GM20000 (cell line): ENCODE measurements around the gene PBLD.
A peak's percentile ranks its signal among the peaks of the same experiment; 100 is the strongest.

Source experiments
- DNase-seq: peaks from one replicate; pipeline ENCODE4 v3.0.0; 2012; ENCODE audit warnings: low spot score
- TF ChIP-seq, protein P1 (sequence below): IDR thresholded peaks from 2 replicates; pipeline ENCODE4 v1.5.1; 2012; ENCODE audit warnings: mild to moderate bottlenecking, control low read depth; ENCODE audit errors: extremely low read depth, missing control alignments

PBLD gene

DNA sequence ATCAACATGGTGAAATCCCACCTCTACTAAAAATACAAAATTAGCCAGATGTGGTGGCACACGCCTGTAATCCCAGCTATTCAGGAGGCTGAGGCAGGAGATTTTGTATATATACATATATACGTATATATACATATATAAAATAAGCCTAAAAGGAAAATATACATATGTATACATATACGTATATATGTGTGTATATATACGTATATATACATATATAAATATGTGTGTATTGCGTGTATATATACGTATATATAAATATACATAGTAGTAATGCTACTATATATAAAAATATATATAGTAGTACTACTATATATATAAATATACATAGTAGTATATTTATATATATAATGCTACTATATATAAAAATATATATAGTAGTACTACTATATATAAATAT is 26.5 kb upstream of the PBLD start:
- DNase-seq, result no peak
- TF ChIP-seq, protein P1, sequence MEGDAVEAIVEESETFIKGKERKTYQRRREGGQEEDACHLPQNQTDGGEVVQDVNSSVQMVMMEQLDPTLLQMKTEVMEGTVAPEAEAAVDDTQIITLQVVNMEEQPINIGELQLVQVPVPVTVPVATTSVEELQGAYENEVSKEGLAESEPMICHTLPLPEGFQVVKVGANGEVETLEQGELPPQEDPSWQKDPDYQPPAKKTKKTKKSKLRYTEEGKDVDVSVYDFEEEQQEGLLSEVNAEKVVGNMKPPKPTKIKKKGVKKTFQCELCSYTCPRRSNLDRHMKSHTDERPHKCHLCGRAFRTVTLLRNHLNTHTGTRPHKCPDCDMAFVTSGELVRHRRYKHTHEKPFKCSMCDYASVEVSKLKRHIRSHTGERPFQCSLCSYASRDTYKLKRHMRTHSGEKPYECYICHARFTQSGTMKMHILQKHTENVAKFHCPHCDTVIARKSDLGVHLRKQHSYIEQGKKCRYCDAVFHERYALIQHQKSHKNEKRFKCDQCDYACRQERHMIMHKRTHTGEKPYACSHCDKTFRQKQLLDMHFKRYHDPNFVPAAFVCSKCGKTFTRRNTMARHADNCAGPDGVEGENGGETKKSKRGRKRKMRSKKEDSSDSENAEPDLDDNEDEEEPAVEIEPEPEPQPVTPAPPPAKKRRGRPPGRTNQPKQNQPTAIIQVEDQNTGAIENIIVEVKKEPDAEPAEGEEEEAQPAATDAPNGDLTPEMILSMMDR, result no peak

DNA sequence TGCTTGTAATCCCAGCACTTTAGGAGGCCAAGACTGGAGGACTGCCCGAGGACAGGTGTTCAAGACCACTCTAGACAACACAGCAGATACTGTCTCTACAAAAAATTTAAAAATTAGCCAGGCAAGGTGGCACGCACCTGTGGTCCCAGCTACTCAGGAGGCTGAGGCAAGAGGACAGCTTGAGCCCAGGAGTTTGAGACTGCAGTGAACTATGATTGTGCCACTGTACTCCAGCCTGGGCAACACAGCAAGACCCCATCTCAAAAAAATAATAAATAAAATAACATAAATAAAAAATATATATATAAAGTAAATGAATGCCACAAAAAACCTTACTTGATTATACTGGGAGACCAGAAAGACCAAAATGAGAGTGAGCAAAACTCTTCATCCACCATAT is 20.8 kb upstream of the PBLD start:
- TF ChIP-seq, protein P1, result no peak
- no peak for DNase-seq

DNA sequence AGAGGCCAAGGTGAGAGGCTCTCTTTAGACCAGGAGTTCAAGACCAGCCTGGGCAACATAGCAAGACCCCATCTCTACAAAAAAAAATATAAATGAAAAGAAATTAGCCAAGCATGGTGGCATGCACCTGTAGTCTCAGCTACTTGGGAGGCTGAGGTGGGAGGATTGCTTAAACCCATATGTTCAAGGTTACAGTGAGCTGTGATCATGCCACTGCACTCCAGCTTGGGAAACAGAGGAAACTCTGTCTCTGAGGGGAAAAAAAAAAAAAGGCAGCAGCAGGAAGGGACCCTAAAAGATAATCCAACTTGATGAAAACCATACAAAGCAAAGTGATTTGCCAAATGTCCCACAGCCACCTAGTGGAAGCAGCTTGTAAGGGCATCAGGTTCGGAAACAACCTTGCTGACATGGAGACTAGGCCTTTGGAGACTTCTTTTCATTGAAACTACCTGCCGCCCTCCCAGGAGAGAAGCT is 15.6 kb upstream of the PBLD start:
- TF ChIP-seq, protein P1, result peak; percentile 49

DNA sequence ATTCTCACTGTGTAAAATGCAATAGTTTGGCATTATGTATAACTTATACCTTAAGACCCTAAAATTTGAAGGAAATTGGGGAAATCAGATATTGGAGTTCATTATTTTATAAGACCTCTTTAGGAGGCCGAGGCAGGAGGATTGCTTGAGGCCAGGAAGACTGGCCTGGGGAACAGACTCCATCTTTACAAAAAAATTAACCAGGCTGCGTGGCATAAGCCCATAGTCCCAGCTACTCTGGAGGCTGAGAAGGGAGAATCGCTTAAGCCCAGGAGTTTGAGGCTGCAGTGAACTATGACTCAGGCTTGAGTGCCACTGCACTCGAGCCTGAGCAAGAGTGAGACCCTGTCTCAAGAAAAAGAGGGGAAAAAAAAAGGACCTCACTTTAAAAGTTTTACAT is 14.0 kb upstream of the PBLD start:
- TF ChIP-seq, protein P1, result no peak
- DNase-seq, result no peak

More for the DNA sequence above, 15.6 kb upstream of the PBLD start:
- DNase-seq, result peak; percentile 41

DNA sequence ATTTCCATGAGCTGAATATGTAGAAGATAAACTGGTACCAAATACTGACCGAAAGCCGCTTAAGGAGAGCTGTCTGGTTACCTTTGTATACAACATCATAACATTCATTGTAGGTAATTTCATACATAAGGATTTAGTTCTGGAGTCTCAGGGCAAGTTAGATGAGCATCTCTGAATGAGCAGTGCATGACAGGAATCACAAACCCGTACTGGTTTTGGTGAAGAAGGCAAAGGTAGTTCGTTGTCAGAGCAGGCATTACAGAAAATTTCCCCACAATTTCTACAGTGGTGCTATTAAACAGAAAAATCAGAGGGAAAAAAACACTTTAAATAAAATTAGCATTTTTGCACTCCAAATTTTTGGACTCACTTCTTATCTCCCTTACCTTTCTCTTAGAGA is 12.9 kb upstream of the PBLD start:
- no peak for DNase-seq
- TF ChIP-seq, protein P1, result no peak

DNA sequence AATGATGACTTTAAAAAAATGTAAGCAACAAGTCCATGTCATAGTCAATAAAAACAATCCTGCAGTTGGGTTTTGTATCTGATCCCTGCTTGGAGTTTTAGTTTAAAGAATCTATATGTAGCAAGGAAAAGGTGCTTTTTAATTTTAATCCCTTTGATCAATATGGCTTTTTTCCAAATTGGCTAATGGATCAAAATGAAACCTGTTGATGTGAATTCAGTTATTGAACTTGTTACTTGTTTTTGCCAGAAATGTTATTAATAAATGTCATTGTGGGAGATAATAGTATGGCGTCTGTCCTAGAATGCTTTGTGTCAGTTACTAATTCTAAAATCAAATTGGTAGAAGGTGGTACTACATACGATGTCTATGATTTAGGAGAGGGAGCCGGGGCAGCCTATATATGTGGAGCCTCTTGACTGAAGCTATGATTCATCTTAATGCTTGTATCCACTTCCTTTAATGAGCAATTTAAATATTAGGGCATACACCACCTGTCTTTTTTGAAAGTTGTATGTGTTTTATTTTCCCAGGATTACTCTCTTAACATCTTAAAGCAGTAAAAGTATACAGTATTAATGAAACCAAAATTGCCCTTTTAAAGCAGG is 10.3 kb upstream of the PBLD start:
- DNase-seq, result no peak
- TF ChIP-seq, protein P1, result no peak

DNA sequence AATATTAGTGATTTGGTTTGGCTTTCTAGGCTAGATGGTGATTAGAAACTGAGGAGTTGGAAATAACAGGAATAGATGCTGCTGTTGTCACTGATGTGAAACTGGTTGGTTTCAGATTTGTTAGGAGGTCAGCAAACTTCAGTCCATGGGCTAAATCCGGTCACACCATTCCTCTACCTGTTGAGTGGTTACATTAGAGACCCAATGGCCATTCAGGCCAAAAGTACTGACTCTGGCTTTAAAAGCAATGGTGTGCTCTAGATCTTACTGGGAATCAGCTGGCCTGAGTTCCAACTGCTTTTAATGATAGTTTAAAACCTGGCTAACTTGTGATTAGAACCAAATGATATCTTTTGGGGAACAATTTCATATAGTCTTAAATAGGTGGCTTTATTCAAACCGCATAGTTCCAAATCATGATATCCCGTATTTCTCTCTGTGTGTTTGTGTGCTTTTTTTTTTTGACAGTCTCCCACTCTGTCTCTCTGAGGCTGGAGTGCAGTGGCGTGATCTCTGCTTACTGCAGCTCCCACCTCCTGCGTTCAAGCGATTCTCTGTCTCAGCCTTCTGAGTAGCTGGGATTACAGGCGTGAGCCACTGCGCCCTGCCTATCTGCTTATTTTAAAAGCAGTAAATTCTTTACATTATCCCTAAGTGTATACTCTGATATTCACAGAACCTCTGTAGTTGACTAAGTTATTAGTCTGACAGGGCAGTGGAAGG is 7.8 kb upstream of the PBLD start:
- TF ChIP-seq, protein P1, result no peak
- DNase-seq, result no peak
